ENCODE data around the gene CINP. TPM values are rescaled to one million over a fixed set of nuclear protein-coding genes. Genes with fewer than 3 reads are reported as not detected.

Gene CINP
- total and polyA plus RNA-seq, 2 of the 13 experiments (the other 11 are each of a cell fraction or from before 2014, with no cell fraction given): 32.8 to 42.8 TPM

DNA sequence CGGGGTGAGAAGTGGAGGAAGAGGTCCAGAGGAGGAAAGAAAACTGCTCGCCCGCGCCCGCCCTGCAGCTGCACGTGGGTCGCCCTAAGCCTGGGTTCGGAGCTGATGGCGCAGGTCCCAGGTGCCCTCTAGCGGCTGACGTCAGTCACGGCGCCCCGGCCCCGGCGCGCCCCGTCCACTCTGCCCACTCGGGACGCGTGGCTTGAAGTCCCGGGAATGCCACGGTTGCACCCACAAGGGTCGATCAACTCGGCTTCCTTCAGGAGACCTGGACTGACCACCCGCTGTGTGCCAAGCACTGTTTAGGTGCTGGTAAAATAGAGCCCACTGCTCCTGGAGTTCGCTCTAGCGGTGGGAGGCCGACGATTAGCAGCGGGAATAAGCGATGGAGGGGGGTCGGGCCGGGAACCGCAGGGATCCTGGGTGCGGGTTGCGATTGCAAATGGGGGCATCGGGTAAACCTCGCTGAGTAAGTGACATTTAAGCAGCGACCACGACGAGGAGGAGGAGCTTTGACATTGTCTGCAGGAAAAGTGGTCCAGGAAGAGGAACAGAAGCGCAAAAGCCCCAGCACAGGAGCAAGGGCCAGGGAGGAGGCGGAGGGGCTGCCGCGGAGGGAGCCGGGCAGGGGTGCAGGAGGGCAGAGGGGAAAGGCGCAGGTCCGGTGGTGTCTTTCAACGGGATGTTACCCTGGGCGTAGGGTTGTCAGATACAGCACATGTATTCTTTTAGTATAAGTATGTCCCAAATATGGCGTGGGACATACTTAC is 48.3 kb downstream of the CINP start (continued):
- TF ChIP-seq, protein P1, sequence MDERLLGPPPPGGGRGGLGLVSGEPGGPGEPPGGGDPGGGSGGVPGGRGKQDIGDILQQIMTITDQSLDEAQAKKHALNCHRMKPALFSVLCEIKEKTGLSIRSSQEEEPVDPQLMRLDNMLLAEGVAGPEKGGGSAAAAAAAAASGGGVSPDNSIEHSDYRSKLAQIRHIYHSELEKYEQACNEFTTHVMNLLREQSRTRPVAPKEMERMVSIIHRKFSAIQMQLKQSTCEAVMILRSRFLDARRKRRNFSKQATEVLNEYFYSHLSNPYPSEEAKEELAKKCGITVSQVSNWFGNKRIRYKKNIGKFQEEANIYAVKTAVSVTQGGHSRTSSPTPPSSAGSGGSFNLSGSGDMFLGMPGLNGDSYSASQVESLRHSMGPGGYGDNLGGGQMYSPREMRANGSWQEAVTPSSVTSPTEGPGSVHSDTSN (CRISPR knock-in tag; IDR thresholded peaks at IDR 0.05): no peak
- no peak; the same call in 1 of the 2 replicates for TF ChIP-seq ZSCAN20 (CRISPR knock-in tag; IDR thresholded peaks at IDR 0.05; ENCODE audit: borderline replicate concordance)
- peak; percentile 84 for TF ChIP-seq ELF3 (CRISPR knock-in tag; IDR thresholded peaks at IDR 0.05)
- TF ChIP-seq ZNF850 (CRISPR knock-in tag; conservative IDR thresholded peaks at IDR 0.05): 0 out of 2 replicates have a peak, but pooled peaks have one; percentile 32
- TF ChIP-seq PAX8 (CRISPR knock-in tag; IDR thresholded peaks at IDR 0.05; ENCODE audit: borderline replicate concordance): no peak
- TF ChIP-seq, protein P2, sequence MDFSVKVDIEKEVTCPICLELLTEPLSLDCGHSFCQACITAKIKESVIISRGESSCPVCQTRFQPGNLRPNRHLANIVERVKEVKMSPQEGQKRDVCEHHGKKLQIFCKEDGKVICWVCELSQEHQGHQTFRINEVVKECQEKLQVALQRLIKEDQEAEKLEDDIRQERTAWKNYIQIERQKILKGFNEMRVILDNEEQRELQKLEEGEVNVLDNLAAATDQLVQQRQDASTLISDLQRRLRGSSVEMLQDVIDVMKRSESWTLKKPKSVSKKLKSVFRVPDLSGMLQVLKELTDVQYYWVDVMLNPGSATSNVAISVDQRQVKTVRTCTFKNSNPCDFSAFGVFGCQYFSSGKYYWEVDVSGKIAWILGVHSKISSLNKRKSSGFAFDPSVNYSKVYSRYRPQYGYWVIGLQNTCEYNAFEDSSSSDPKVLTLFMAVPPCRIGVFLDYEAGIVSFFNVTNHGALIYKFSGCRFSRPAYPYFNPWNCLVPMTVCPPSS (IDR thresholded peaks at IDR 0.05): no peak
- TF ChIP-seq FOXJ3 (CRISPR knock-in tag; IDR thresholded peaks at IDR 0.05; ENCODE audit: borderline replicate concordance): 0 out of 2 replicates have a peak, but pooled peaks have one; percentile 33
- no peak for TF ChIP-seq SRSF9 (IDR thresholded peaks at IDR 0.05; ENCODE audit: borderline replicate concordance, insufficient read depth, low read depth, low read length, poor library complexity, severe bottlenecking)
- TF ChIP-seq, protein P3, sequence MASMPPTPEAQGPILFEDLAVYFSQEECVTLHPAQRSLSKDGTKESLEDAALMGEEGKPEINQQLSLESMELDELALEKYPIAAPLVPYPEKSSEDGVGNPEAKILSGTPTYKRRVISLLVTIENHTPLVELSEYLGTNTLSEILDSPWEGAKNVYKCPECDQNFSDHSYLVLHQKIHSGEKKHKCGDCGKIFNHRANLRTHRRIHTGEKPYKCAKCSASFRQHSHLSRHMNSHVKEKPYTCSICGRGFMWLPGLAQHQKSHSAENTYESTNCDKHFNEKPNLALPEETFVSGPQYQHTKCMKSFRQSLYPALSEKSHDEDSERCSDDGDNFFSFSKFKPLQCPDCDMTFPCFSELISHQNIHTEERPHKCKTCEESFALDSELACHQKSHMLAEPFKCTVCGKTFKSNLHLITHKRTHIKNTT (CRISPR knock-in tag; IDR thresholded peaks at IDR 0.05): no peak
- TF ChIP-seq HNRNPK (IDR thresholded peaks at IDR 0.05; ENCODE audit: low read depth, low read length, poor library complexity, severe bottlenecking): no peak
- TF ChIP-seq TSC22D2 (CRISPR knock-in tag; IDR thresholded peaks at IDR 0.05; ENCODE audit: borderline replicate concordance): no peak
- TF ChIP-seq AHR (CRISPR knock-in tag; IDR thresholded peaks at IDR 0.05): no peak
- no peak for TF ChIP-seq ZNF75D (CRISPR knock-in tag; IDR thresholded peaks at IDR 0.05; ENCODE audit: borderline replicate concordance)
- TF ChIP-seq GLI4 (CRISPR knock-in tag; IDR thresholded peaks at IDR 0.05; ENCODE audit: borderline replicate concordance): no peak; the same call in 1 of the 2 replicates
- TF ChIP-seq PHF20 (CRISPR knock-in tag; IDR thresholded peaks at IDR 0.05): no peak
- TF ChIP-seq, protein P4, sequence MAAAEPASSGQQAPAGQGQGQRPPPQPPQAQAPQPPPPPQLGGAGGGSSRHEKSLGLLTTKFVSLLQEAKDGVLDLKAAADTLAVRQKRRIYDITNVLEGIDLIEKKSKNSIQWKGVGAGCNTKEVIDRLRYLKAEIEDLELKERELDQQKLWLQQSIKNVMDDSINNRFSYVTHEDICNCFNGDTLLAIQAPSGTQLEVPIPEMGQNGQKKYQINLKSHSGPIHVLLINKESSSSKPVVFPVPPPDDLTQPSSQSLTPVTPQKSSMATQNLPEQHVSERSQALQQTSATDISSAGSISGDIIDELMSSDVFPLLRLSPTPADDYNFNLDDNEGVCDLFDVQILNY (CRISPR knock-in tag; conservative IDR thresholded peaks at IDR 0.05): 0 out of 2 replicates have a peak, but pooled peaks have one; percentile 41
- TF ChIP-seq KMT2B (CRISPR knock-in tag; IDR thresholded peaks at IDR 0.05): 0 out of 2 replicates have a peak, but pooled peaks have one; percentile 34
- TF ChIP-seq, protein P5, sequence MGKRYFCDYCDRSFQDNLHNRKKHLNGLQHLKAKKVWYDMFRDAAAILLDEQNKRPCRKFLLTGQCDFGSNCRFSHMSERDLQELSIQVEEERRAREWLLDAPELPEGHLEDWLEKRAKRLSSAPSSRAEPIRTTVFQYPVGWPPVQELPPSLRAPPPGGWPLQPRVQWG (CRISPR knock-in tag; IDR thresholded peaks at IDR 0.05; ENCODE audit: borderline replicate concordance, low read depth): no peak
- TF ChIP-seq NR2F1 (CRISPR knock-in tag; IDR thresholded peaks at IDR 0.05): no peak
- TF ChIP-seq ZNF20 (CRISPR knock-in tag; IDR thresholded peaks at IDR 0.05): no peak
- TF ChIP-seq SALL1 (CRISPR knock-in tag; IDR thresholded peaks at IDR 0.05): peak; percentile 63; the same call in 1 of the 2 replicates
- TF ChIP-seq HNRNPLL (IDR thresholded peaks at IDR 0.05; ENCODE audit: low read depth, low read length, poor library complexity, severe bottlenecking): peak; percentile 68
- TF ChIP-seq ZSCAN25 (CRISPR knock-in tag; IDR thresholded peaks at IDR 0.05): peak; percentile 98
- no peak for TF ChIP-seq RFXANK (CRISPR knock-in tag; IDR thresholded peaks at IDR 0.05)
- no peak for TF ChIP-seq NFIB (CRISPR knock-in tag; IDR thresholded peaks at IDR 0.05; ENCODE audit: borderline replicate concordance)
